Lung (tissue), 12 donors: ENCODE measurements around the gene VWC2L. TPM values are rescaled to one million over a fixed set of nuclear protein-coding genes. Genes with fewer than 3 reads are reported as not detected.

Experiments
- ATAC-seq: fragments of 200-7000 bp; cut with Tn5 transposase; one replicate; pipeline ENCODE4 v1.9.1; 2020; ENCODE audit warnings: moderate number of reproducible peaks; ENCODE audit not compliant: insufficient read depth, low FRiP score
- DNase-seq, 3 donors: peaks; one replicate each; pipeline ENCODE4 v3.0.0-alpha.2; 2013 to 2017
- H3K27ac ChIP-seq, 2 donors: one replicate each; pipeline ENCODE4 v1.5.1; 2013; ENCODE audit warnings: mild to moderate bottlenecking in 2 of 2, moderate library complexity in 2 of 2, control low read depth in 1 of 2, inconsistent platforms in 1 of 2, low read depth in 1 of 2, low read length in 1 of 2
- H3K27me3 ChIP-seq, 3 donors: one replicate each; pipeline ENCODE4 v1.5.1; 2013; ENCODE audit warnings: low read length in 2 of 3; ENCODE audit not compliant: control insufficient read depth in 3 of 3, insufficient read depth in 3 of 3
- H3K36me3 ChIP-seq, 4 donors: one replicate each; pipeline ENCODE4 v1.5.1; 2013; ENCODE audit warnings: low read length in 4 of 4, mild to moderate bottlenecking in 1 of 4, moderate library complexity in 1 of 4; ENCODE audit not compliant: control insufficient read depth in 4 of 4, insufficient read depth in 4 of 4
- H3K4me1 ChIP-seq, 5 donors: one replicate each; pipeline ENCODE4 v1.5.1; 2013; ENCODE audit warnings: low read length in 5 of 5, mild to moderate bottlenecking in 2 of 5, moderate library complexity in 1 of 5; ENCODE audit not compliant: control insufficient read depth in 5 of 5, insufficient read depth in 5 of 5
- H3K4me3 ChIP-seq: one replicate; pipeline ENCODE4 v1.5.1; 2013; ENCODE audit warnings: mild to moderate bottlenecking, control low read depth, moderate library complexity
- H3K9ac ChIP-seq, 2 donors: one replicate each; pipeline ENCODE4 v1.5.1; 2013; ENCODE audit warnings: low read length in 2 of 2, control low read depth in 1 of 2; ENCODE audit not compliant: insufficient read depth in 1 of 2
- H3K9me3 ChIP-seq, 4 donors: one replicate each; pipeline ENCODE4 v1.5.1; 2013; ENCODE audit warnings: low read length in 3 of 4, mild to moderate bottlenecking in 1 of 4, moderate library complexity in 1 of 4; ENCODE audit not compliant: control insufficient read depth in 4 of 4, insufficient read depth in 3 of 4
- WGBS, 2 donors: extraction: QIAGEN DNeasy Blood & Tissue Kit; methylation state at CpG; one replicate each; pipeline ENCODE4 v1.1.7; 2013; 5-methylcytosine and 5-hydroxymethylcytosine counted together
- polyA plus RNA-seq, 2 donors: library from polyadenylated mRNA; stranded (reverse); fragments of 200-250 nt; gene quantifications; one replicate each; pipeline ENCODE4 v1.2.1, GENCODE V29; 2013
- total RNA-seq, 2 donors: library from RNA; depleted of rRNA in 1 of 2; stranded (reverse); fragments of >200 nt in 1 of 2; gene quantifications; one replicate each; pipeline ENCODE4 v1.2.1, GENCODE V29; 2014 to 2021
- TF ChIP-seq, protein P1 (sequence below): IDR thresholded peaks from 2 replicates; pipeline ENCODE4 v1.5.1; 2012; ENCODE audit warnings: mild to moderate bottlenecking; ENCODE audit errors: control extremely low read depth, extremely low read depth
- donor health status: control.
- donor health status: control.
- donor health status: Bipolar disorder and iron deficiency.
- donor health status: healthy.
- donor health status: DM: yes; HTN: yes; CAD: no.

The VWC2L gene
- total and polyA plus RNA-seq, 4 donors = 0.01 to 0.57 (median 0.14) TPM

DNA sequence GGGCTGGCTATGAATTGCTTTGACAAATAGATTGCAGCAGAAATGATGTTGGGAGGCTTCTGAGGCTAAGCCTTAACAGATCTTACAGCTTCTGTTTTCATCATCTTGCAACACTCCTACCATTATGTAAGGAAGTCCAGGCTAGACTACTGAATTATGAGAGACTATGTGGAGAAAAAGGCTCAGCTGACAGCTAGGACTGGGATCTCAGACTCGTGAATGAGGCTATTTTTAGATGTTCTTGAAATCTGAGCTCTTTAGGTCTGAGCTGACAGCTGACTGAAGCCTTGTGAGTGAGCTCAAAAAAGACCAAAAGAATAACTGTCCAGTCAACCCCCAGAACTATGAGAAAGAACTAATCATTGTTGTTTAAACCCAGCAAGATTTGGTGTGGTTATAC, 70.3 kb downstream of the VWC2L start:
- 5 to 9% methylated on average over 1 of the region's 1 CpG for WGBS, 2 donors

DNA sequence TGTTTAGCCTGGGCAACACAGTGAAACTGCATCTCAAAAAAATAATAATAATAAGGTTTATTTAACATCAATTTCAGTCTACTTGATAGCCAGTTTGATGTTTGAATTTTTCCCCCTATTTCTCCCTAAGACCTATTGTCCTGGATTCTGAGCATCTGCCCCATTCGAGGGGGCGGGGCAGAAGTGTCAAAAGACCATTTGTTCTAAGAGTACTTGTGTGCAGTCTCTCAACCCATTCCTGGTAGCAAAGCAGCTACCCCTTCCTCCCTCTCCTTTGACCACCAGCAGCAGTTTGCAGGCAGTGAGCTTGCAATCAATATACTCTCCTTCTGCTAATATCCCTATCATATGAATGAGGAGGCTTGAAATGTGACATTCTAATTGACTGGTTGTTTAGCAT, 71.9 kb downstream of the VWC2L start:
- Histone ChIP-seq H3K27me3 (no peaks in the 10 kb centered on the region), H3K4me1 (peaks cover 0 to 9% (median 0%) of the 10 kb centered on the region in 5 donors), H3K9me3 (no peaks in the 10 kb centered on the region), H3K27ac (no peak overlapping the region), H3K4me3 (no peak overlapping the region), H3K9ac (no peak overlapping the region), H3K36me3 (no peaks in the 10 kb centered on the region)
- TF ChIP-seq, protein P1, sequence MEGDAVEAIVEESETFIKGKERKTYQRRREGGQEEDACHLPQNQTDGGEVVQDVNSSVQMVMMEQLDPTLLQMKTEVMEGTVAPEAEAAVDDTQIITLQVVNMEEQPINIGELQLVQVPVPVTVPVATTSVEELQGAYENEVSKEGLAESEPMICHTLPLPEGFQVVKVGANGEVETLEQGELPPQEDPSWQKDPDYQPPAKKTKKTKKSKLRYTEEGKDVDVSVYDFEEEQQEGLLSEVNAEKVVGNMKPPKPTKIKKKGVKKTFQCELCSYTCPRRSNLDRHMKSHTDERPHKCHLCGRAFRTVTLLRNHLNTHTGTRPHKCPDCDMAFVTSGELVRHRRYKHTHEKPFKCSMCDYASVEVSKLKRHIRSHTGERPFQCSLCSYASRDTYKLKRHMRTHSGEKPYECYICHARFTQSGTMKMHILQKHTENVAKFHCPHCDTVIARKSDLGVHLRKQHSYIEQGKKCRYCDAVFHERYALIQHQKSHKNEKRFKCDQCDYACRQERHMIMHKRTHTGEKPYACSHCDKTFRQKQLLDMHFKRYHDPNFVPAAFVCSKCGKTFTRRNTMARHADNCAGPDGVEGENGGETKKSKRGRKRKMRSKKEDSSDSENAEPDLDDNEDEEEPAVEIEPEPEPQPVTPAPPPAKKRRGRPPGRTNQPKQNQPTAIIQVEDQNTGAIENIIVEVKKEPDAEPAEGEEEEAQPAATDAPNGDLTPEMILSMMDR = no peak
- WGBS, 2 donors = 73 to 94% methylated on average over 2 of the region's 2 CpGs
- DNase-seq = no peak
- no peak for ATAC-seq

More for the DNA sequence above, 70.3 kb downstream of the VWC2L start:
- no peaks in the 10 kb centered on the region for H3K36me3 ChIP-seq
- peak in 2 of 3 donors; percentile 1 to 47 for DNase-seq
- H3K27ac ChIP-seq = peak overlapping the region in 1 of 2 donors; percentile 49
- no peak overlapping the region for H3K4me3 ChIP-seq
- peaks cover 0 to 9% (median 0%) of the 10 kb centered on the region in 5 donors for H3K4me1 ChIP-seq
- no peak for ATAC-seq
- H3K9me3 ChIP-seq = no peaks in the 10 kb centered on the region
- H3K9ac ChIP-seq = no peak overlapping the region
- TF ChIP-seq, protein P1 = no peak
- H3K27me3 ChIP-seq = no peaks in the 10 kb centered on the region

DNA sequence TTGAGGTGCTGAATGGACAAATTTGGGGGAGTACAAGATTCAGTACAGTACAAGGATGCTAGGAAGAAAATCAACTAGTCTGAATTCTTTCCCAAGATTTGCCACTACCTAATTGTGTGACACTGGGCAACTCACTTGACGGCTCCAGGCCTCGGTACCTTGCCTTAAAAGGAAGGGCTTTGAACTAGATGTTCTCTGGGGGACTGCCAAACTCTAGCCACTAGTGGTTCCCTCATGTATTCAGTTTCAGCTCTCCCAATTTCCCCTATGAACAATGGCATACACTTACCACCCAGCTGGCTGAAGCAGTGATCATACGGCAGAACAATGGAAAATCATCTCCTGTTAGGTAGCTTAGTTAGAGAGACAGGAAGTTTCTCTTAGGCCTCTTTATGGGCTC, 73.4 kb downstream of the VWC2L start:
- Histone ChIP-seq H3K27ac (peak overlapping the region in 1 of 2 donors; percentile 66), H3K4me3 (no peak overlapping the region), H3K9ac (no peak overlapping the region), H3K27me3 (no peaks in the 10 kb centered on the region), H3K36me3 (no peaks in the 10 kb centered on the region), H3K4me1 (peaks cover 0 to 14% (median 0%) of the 10 kb centered on the region in 5 donors), H3K9me3 (peaks cover 0 to 2% (median 0%) of the 10 kb centered on the region in 4 donors)
- no peak for DNase-seq
- 80 to 86% methylated on average over 3 of the region's 3 CpGs for whole genome bisulfite sequencing, 2 donors
- TF ChIP-seq, protein P1 = no peak
- ATAC-seq = no peak

DNA sequence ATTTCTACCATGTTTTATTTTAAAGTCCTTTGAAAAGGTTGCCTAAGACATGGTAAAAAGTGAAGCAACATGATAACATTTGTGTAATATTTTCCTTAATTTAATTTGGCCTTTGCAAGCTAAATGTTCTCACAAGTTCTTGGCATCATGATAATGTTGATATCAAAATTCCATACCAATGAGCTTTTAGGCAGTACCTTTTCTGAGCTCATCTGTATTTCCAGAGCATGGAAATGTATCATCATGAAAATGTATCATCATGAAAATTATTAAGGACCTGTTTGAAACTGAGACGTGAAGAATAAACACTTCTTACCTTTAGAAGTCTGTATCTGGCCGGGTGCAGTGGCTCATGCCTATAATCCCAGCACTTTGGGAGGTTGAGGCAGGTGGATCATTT, 73.8 kb downstream of the VWC2L start:
- no peak overlapping the region for H3K9ac ChIP-seq
- DNase-seq = no peak
- H3K4me3 ChIP-seq = no peak overlapping the region
- peaks cover 0 to 2% (median 0%) of the 10 kb centered on the region in 4 donors for H3K9me3 ChIP-seq
- TF ChIP-seq, protein P1 = no peak
- ATAC-seq = no peak
- peaks cover 0 to 18% (median 0%) of the 10 kb centered on the region in 5 donors for H3K4me1 ChIP-seq
- H3K27ac ChIP-seq = peak overlapping the region in 1 of 2 donors; percentile 66
- WGBS, 2 donors = 76 to 83% methylated on average over 2 of the region's 2 CpGs
- H3K36me3 ChIP-seq = no peaks in the 10 kb centered on the region
- no peaks in the 10 kb centered on the region for H3K27me3 ChIP-seq
